ENCODE data around the gene SOCS6.
"Not testable (repeated sequence)": the region's sequence is repeated elsewhere in the genome, so short reads cannot be mapped to it uniquely, and the experiment has no call there.

Gene SOCS6

GRCh38 chr18:70288851-70289328 is at the start of gene SOCS6:
Gene SOCS6 (plus strand): TSS chr18:70289045. CDS start chr18:70324669, 35,624 bp downstream.
- H3K4me3 ChIP-seq (replicated peaks in 1 of 2; ENCODE audit: low read depth in 2 of 2, low read length in 2 of 2) = peak within 1 kb of the TSS; percentile 63 to 80
- no peak for TF ChIP-seq CTCF (IDR thresholded peaks at IDR 0.05; ENCODE audit: low read depth, low read length)
- peak; percentile 59 to 78 for DNase-seq (ENCODE audit: low read depth in 2 of 2)

- TF ChIP-seq CTCF (IDR thresholded peaks at IDR 0.05; ENCODE audit: low read depth, low read length) = no peak
- DNase-seq (ENCODE audit: low read depth in 2 of 2) = no peak
- no peak overlapping the region for H3K4me3 ChIP-seq (replicated peaks in 1 of 2; ENCODE audit: low read depth in 2 of 2, low read length in 2 of 2)
These were observed 45.5 kb upstream of the SOCS6 start for GRCh38 chr18:70243131-70243929.

GRCh38 chr18:70246061-70246466 is 42.8 kb upstream of the SOCS6 start:
- no peak for TF ChIP-seq CTCF (IDR thresholded peaks at IDR 0.05; ENCODE audit: low read depth, low read length)
- H3K4me3 ChIP-seq (replicated peaks in 1 of 2; ENCODE audit: low read depth in 2 of 2, low read length in 2 of 2) = no peak overlapping the region
- peak in 1 of 2 donors; percentile 20 for DNase-seq (ENCODE audit: low read depth in 2 of 2)

DNA sequence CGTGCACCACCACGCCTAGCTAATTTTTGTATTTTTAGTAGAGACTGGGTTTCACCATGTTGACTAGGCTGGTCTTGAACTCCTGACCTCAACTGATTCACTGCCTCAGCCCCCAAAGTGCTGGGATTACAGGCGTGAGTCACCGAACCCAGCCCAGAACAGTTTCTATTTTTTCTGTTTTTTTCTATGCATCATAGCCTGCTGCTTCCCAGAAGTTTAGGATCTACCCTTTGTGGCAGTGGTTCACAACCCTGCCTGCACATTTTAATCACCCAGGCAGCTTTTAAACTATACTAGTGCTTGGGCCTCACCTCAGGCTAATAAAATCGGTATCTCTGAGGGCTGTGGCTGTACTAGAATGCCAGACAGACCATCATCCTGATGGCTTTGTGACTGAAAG is 39.7 kb upstream of the SOCS6 start:
- peak; percentile 11 to 72 for DNase-seq (ENCODE audit: low read depth in 2 of 2)
- no peak overlapping the region for H3K4me3 ChIP-seq (replicated peaks in 1 of 2; ENCODE audit: low read depth in 2 of 2, low read length in 2 of 2)
- TF ChIP-seq CTCF (IDR thresholded peaks at IDR 0.05; ENCODE audit: low read depth, low read length) = no peak

DNA sequence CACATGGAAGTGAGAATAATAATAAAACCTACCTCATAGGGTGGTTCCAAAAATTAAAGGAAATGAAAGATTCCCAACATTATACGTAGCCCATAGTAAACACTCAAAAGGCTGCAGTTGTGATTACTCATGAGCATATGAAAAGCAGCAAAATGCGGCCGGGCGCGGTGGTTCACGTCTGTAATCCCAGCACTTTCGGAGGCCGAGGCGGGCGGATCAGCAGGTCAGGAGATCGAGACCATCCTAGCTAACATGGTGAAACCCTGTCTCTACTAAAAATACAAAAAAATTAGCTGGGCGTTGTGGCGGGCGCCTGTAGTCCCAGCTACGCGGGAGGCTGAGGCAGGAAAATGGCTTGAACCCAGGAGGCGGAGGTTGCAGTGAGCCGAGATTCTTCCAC is 39.0 kb upstream of the SOCS6 start:
- not testable (repeated sequence) for DNase-seq (ENCODE audit: low read depth in 2 of 2); H3K4me3 ChIP-seq (replicated peaks in 1 of 2; ENCODE audit: low read depth in 2 of 2, low read length in 2 of 2)

DNA sequence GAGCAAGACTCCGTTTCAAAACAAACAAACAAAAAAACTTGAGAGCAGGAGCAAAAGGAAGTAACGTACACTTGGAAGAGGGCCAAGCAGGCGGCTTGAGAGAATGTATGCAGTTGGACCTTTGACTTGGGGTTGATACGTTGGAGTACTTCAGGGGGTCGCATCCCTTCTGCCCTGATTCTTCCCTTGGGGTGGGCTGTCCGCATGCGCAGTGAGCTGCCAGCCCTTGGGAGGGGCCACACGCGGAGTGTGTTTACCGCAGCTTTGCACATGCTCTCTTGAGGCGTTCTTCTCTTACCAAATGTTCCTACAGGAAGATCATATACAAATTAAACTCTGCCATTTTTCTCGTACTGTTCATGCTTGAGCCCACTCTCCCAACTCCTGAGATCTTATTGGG is 38.1 kb upstream of the SOCS6 start:
- H3K4me3 ChIP-seq (replicated peaks in 1 of 2; ENCODE audit: low read depth in 2 of 2, low read length in 2 of 2) = no peak overlapping the region
- DNase-seq (ENCODE audit: low read depth in 2 of 2) = no peak
- no peak for TF ChIP-seq CTCF (IDR thresholded peaks at IDR 0.05; ENCODE audit: low read depth, low read length)

DNA sequence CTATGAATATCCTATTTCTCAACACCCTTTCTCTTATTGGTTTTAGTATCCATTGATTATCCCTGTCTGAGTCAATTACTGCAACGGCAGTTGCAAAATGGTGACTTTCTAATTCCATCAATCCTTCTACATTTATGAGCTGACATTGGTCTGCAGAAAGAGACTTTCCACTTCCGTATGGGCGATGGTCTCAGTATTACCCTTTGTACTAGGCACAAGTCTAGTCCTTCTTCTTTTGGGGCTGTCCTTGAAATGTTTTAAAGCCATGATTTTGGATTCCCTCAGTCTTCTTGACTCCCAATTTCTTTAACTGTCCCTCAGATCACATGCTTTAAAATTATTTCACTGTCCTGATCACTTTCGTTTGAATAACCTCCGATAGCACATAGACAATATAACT is 32.7 kb upstream of the SOCS6 start:
- H3K4me3 ChIP-seq (replicated peaks in 1 of 2; ENCODE audit: low read depth in 2 of 2, low read length in 2 of 2) = no peak overlapping the region
- DNase-seq (ENCODE audit: low read depth in 2 of 2) = no peak
- no peak for TF ChIP-seq CTCF (IDR thresholded peaks at IDR 0.05; ENCODE audit: low read depth, low read length)
